T47D (cell line): ENCODE data around the gene MYRIP.

Experiments
- DNase-seq, 2 experiments: peaks; one replicate each; pipeline versions ENCODE4 v3.0.0 to v3.0.0-alpha.2; 2011 to 2012; ENCODE audit warnings: low read depth in 1 of 2, low spot score in 1 of 2
- JUND ChIP-seq: IDR thresholded peaks from 2 replicates; pipeline ENCODE4 v1.6.1; 2012; ENCODE audit warnings: low read depth
- in situ Hi-C: cut with HindIII; loops from 2 replicates; pipeline ENCODE4 v1.10.0; 2016; ENCODE audit warnings: low sequenced_read_pairs, low pct_unique_long_range_greater_than_20kb

MYRIP gene

GRCh38 chr3:39892068-39892467 is 82.7 kb downstream of the MYRIP start:
- in situ Hi-C loops, result no loop called here
- no peak for TF ChIP-seq JUND
- no peak for DNase-seq

- no peak for DNase-seq
- in situ Hi-C loops, result no loop called here
- no peak for TF ChIP-seq JUND
Measured at GRCh38 chr3:39896184-39896583, 86.8 kb downstream of the MYRIP start.

GRCh38 chr3:39900462-39901002 is 91.1 kb downstream of the MYRIP start:
- DNase-seq, result peak in 1 of 2 experiments; percentile 53
- no peak for TF ChIP-seq JUND
- in situ Hi-C loops, result no loop called here

- no peak for DNase-seq
- in situ Hi-C loops, result no loop called here
- TF ChIP-seq JUND, result no peak
Measured at GRCh38 chr3:39903253-39903652, 93.8 kb downstream of the MYRIP start.

GRCh38 chr3:39905788-39906187 is 96.4 kb downstream of the MYRIP start:
- DNase-seq, result no peak
- in situ Hi-C loops, result no loop called here
- no peak for TF ChIP-seq JUND

GRCh38 chr3:39907981-39908380 is 98.6 kb downstream of the MYRIP start:
- in situ Hi-C loops, result no loop called here
- DNase-seq, result no peak
- TF ChIP-seq JUND, result no peak

GRCh38 chr3:39910135-39910534 is 100.7 kb downstream of the MYRIP start:
- no peak for DNase-seq
- in situ Hi-C loops, result no loop called here
- TF ChIP-seq JUND, result no peak

GRCh38 chr3:39910826-39911464 is 101.5 kb downstream of the MYRIP start:
- DNase-seq, result no peak
- no peak for TF ChIP-seq JUND
- in situ Hi-C loops, result no loop called here

GRCh38 chr3:39911465-39912309 is 102.3 kb downstream of the MYRIP start:
- TF ChIP-seq JUND, result no peak
- in situ Hi-C loops, result no loop called here
- DNase-seq, result peak in 1 of 2 experiments; percentile 28

GRCh38 chr3:39915027-39915426 is 105.6 kb downstream of the MYRIP start:
- in situ Hi-C loops, result no loop called here

GRCh38 chr3:39917065-39917773 is 107.8 kb downstream of the MYRIP start:
- TF ChIP-seq JUND, result no peak
- DNase-seq, result no peak
- in situ Hi-C loops, result no loop called here

More at GRCh38 chr3:39915027-39915426, 105.6 kb downstream of the MYRIP start:
- no peak for DNase-seq
- TF ChIP-seq JUND, result no peak

- DNase-seq, result no peak
- no peak for TF ChIP-seq JUND
- in situ Hi-C loops, result no loop called here
Measured at GRCh38 chr3:39919281-39919680, 109.9 kb downstream of the MYRIP start.

GRCh38 chr3:39920271-39920670 is 110.9 kb downstream of the MYRIP start:
- in situ Hi-C loops, result no loop called here
- no peak for TF ChIP-seq JUND

More at GRCh38 chr3:39920271-39920670, 110.9 kb downstream of the MYRIP start:
- DNase-seq, result no peak
